Fibroblast of pulmonary artery (primary cell): ENCODE results near the gene KLRC3.
"Not testable (repeated sequence)": the region's sequence is repeated elsewhere in the genome, so short reads cannot be mapped to it uniquely, and the experiment has no call there.

Source experiments
- DNase-seq: peaks from one replicate; pipeline ENCODE4 v3.0.0-alpha.2; 2010; ENCODE audit warnings: low read depth
- H3K4me3 ChIP-seq: replicated peaks from 2 replicates; pipeline ENCODE4 v1.5.1; 2011; ENCODE audit warnings: low read depth, mild to moderate bottlenecking, control low read depth, low read length, moderate library complexity
- CTCF ChIP-seq: IDR thresholded peaks from 2 replicates; pipeline ENCODE4 v1.5.1; 2011; ENCODE audit warnings: mild to moderate bottlenecking, control low read depth, low read length, inconsistent platforms; ENCODE audit errors: missing control alignments

The KLRC3 gene

GRCh38 chr12:10369557-10370415 lies 50.6 kb downstream of the KLRC3 start:
- no peak overlapping the region for H3K4me3 ChIP-seq
- no peak for TF ChIP-seq CTCF
- DNase-seq, result no peak

GRCh38 chr12:10368206-10369171 lies 51.9 kb downstream of the KLRC3 start:
- no peak for TF ChIP-seq CTCF
- H3K4me3 ChIP-seq, result no peak overlapping the region
- no peak for DNase-seq

- DNase-seq, H3K4me3 ChIP-seq: not testable (repeated sequence)
Measured at GRCh38 chr12:10367714-10368113, 52.7 kb downstream of the KLRC3 start.

GRCh38 chr12:10366875-10367274 lies 53.5 kb downstream of the KLRC3 start:
- no peak overlapping the region for H3K4me3 ChIP-seq
- peak; percentile 17 for TF ChIP-seq CTCF
- DNase-seq, result peak; percentile 55

- DNase-seq, result peak; percentile 55
- peak overlapping the region; percentile 59 for H3K4me3 ChIP-seq
- peak; percentile 40 for TF ChIP-seq CTCF
Measured at GRCh38 chr12:10365696-10366405, 54.5 kb downstream of the KLRC3 start.

- peak overlapping the region; percentile 59 for H3K4me3 ChIP-seq
- DNase-seq, result peak; percentile 86
- TF ChIP-seq CTCF, result no peak
Measured at GRCh38 chr12:10364815-10365622, 55.4 kb downstream of the KLRC3 start.
